Measurements from ENCODE around the gene DAPK1.

DNA sequence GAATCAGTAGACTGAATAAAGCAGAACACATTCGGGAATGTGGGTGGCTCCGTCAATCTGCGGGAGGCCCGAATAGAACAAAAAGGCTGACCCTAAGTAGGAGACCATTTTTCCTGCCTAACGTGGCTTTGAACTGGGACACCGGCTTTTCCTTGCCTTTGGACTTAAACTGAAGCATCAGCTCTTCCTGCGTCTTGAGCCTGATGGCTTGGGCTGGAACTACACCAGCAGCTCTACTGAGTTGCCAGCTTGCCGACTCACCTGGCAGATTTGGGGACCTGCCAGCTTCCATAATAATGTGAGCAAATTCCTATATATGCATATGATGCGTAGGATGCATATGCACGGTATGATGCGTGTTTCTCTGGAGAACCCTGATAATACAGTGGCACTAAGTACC is 111.3 kb downstream of the DAPK1 start:
- TF ChIP-seq, protein P1, sequence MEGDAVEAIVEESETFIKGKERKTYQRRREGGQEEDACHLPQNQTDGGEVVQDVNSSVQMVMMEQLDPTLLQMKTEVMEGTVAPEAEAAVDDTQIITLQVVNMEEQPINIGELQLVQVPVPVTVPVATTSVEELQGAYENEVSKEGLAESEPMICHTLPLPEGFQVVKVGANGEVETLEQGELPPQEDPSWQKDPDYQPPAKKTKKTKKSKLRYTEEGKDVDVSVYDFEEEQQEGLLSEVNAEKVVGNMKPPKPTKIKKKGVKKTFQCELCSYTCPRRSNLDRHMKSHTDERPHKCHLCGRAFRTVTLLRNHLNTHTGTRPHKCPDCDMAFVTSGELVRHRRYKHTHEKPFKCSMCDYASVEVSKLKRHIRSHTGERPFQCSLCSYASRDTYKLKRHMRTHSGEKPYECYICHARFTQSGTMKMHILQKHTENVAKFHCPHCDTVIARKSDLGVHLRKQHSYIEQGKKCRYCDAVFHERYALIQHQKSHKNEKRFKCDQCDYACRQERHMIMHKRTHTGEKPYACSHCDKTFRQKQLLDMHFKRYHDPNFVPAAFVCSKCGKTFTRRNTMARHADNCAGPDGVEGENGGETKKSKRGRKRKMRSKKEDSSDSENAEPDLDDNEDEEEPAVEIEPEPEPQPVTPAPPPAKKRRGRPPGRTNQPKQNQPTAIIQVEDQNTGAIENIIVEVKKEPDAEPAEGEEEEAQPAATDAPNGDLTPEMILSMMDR (IDR thresholded peaks at IDR 0.05) = no peak
- TF ChIP-seq EZH2 (IDR thresholded peaks at IDR 0.05) (no peak), EZH2phosphoT487 (IDR thresholded peaks at IDR 0.05) (no peak)

Data from neural progenitor cell (in vitro differentiated cells).